ENCODE measurements around the gene RNF167. TPM values are rescaled to one million over a fixed set of nuclear protein-coding genes. Genes with fewer than 3 reads are reported as not detected.

The RNF167 gene
- total and polyA plus RNA-seq, 2 of the 13 experiments (the other 11 are each of a cell fraction or from before 2014, with no cell fraction given), result 44.1 to 45.4 TPM

DNA sequence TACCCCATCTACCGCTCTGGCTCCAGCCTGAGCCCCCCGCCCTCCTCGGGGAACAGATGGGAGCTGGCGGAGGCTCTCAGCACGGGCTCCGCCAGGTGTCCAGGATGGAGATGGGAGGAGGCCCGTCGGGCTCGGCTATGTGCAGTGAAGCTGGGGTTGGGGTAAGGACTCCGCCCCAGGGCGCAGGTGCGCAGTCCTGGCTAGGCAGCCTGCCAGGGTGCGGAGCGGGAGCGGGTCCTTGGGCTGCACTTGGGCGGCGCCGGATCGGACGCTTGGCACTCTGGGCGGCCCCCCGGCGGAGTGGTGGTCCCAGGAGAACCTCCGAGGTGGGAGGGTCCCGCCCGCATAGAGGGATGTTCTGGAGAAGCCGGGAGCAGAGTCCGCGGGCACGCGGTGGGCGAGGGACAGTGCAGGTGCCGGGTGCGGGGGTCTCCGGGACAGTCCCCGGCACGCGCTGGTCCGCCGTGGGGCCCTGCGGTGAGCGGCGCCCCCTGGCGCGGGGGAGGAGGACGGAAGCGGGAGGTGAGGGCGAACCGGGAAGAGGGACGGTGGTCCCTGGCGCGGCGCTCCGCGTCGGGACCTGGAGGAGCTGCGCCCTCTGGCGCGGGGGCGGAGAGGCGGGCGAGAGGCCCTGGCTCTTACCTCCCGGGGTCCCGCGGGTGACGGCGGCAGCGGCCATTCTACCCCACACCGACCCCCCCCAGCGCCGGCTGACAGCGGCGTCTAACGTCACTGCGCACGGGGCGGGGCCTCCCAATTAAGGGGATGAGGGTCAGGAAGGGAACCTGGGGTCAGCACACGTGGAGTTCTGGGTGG is 47.1 kb downstream of the RNF167 start, which contains the start of gene CAMTA2 (continued):
- TF ChIP-seq, protein P1, sequence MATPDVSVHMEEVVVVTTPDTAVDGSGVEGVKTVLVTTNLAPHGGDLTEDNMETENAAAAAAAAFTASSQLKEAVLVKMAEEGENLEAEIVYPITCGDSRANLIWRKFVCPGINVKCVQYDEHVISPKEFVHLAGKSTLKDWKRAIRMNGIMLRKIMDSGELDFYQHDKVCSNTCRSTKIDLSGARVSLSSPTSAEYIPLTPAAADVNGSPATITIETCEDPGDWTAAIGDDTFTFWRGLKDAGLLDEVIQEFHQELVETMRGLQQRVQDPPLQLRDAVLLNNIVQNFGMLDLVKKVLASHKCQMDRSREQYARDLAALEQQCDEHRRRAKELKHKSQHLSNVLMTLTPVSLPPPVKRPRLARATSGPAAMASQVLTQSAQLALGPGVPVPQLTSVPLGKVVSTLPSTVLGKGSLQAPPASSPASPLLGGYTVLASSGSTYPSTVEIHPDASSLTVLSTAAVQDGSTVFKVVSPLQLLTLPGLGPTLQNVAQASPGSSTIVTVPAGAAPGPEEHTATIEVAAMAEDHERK (CRISPR knock-in tag; IDR thresholded peaks at IDR 0.05; ENCODE audit: low read depth), result peak; percentile 88
- TF ChIP-seq ZFY (CRISPR knock-in tag; IDR thresholded peaks at IDR 0.05) (peak; percentile 71), CENPT (CRISPR knock-in tag; IDR thresholded peaks at IDR 0.05; ENCODE audit: low read depth) (no peak), ZNF550 (CRISPR knock-in tag; IDR thresholded peaks at IDR 0.05; ENCODE audit: borderline replicate concordance) (no peak), U2AF2 (IDR thresholded peaks at IDR 0.05; ENCODE audit: low read depth, low read length) (no peak), ZNF7 (CRISPR knock-in tag; IDR thresholded peaks at IDR 0.05) (no peak), ZMYM2 (CRISPR knock-in tag; IDR thresholded peaks at IDR 0.05) (peak; percentile 87), ZNF460 (CRISPR knock-in tag; IDR thresholded peaks at IDR 0.05; ENCODE audit: borderline replicate concordance) (peak; percentile 64), ELF1 (CRISPR knock-in tag; IDR thresholded peaks at IDR 0.05) (peak; percentile 56), ZNF563 (CRISPR knock-in tag; IDR thresholded peaks at IDR 0.05) (peak; percentile 58; the same call in 1 of the 2 replicates), HNRNPK (IDR thresholded peaks at IDR 0.05; ENCODE audit: low read depth, low read length, poor library complexity, severe bottlenecking) (peak; percentile 85), ZFP62 (CRISPR knock-in tag; IDR thresholded peaks at IDR 0.05) (no peak), ZNF572 (CRISPR knock-in tag; IDR thresholded peaks at IDR 0.05) (no peak), STAG1 (CRISPR knock-in tag; IDR thresholded peaks at IDR 0.05) (peak; percentile 60), ZBTB7B (CRISPR knock-in tag; IDR thresholded peaks at IDR 0.05) (peak; percentile 99), PRPF4 (IDR thresholded peaks at IDR 0.05; ENCODE audit: low read depth, low read length, poor library complexity, severe bottlenecking) (no peak)
- TF ChIP-seq, protein P2, sequence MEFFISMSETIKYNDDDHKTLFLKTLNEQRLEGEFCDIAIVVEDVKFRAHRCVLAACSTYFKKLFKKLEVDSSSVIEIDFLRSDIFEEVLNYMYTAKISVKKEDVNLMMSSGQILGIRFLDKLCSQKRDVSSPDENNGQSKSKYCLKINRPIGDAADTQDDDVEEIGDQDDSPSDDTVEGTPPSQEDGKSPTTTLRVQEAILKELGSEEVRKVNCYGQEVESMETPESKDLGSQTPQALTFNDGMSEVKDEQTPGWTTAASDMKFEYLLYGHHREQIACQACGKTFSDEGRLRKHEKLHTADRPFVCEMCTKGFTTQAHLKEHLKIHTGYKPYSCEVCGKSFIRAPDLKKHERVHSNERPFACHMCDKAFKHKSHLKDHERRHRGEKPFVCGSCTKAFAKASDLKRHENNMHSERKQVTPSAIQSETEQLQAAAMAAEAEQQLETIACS (CRISPR knock-in tag; IDR thresholded peaks at IDR 0.05), result peak; percentile 63
- TF ChIP-seq, protein P3, sequence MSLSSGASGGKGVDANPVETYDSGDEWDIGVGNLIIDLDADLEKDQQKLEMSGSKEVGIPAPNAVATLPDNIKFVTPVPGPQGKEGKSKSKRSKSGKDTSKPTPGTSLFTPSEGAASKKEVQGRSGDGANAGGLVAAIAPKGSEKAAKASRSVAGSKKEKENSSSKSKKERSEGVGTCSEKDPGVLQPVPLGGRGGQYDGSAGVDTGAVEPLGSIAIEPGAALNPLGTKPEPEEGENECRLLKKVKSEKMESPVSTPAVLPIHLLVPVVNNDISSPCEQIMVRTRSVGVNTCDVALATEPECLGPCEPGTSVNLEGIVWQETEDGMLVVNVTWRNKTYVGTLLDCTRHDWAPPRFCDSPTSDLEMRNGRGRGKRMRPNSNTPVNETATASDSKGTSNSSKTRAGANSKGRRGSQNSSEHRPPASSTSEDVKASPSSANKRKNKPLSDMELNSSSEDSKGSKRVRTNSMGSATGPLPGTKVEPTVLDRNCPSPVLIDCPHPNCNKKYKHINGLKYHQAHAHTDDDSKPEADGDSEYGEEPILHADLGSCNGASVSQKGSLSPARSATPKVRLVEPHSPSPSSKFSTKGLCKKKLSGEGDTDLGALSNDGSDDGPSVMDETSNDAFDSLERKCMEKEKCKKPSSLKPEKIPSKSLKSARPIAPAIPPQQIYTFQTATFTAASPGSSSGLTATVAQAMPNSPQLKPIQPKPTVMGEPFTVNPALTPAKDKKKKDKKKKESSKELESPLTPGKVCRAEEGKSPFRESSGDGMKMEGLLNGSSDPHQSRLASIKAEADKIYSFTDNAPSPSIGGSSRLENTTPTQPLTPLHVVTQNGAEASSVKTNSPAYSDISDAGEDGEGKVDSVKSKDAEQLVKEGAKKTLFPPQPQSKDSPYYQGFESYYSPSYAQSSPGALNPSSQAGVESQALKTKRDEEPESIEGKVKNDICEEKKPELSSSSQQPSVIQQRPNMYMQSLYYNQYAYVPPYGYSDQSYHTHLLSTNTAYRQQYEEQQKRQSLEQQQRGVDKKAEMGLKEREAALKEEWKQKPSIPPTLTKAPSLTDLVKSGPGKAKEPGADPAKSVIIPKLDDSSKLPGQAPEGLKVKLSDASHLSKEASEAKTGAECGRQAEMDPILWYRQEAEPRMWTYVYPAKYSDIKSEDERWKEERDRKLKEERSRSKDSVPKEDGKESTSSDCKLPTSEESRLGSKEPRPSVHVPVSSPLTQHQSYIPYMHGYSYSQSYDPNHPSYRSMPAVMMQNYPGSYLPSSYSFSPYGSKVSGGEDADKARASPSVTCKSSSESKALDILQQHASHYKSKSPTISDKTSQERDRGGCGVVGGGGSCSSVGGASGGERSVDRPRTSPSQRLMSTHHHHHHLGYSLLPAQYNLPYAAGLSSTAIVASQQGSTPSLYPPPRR (CRISPR knock-in tag; IDR thresholded peaks at IDR 0.05; ENCODE audit: borderline replicate concordance), result no peak
- TF ChIP-seq, protein P4, sequence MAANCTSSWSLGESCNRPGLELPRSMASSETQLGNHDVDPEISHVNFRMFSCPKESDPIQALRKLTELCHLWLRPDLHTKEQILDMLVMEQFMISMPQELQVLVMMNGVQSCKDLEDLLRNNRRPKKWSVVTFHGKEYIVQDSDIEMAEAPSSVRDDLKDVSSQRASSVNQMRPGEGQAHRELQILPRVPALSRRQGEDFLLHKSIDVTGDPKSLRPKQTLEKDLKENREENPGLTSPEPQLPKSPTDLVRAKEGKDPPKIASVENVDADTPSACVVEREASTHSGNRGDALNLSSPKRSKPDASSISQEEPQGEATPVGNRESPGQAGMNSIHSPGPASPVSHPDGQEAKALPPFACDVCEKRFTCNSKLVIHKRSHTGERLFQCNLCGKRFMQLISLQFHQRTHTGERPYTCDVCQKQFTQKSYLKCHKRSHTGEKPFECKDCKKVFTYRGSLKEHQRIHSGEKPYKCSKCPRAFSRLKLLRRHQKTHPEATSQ (CRISPR knock-in tag; IDR thresholded peaks at IDR 0.05; ENCODE audit: borderline replicate concordance), result peak; percentile 63; the same call in 1 of the 2 replicates

Data from HepG2 (cell line).